GM19099 (cell line): ENCODE data around the gene NSUN7.

Experiments used
- POLR2A ChIP-seq: IDR thresholded peaks from 3 replicates; pipeline ENCODE4 v1.6.1; 2011; ENCODE audit warnings: low read depth; ENCODE audit not compliant: insufficient read length; ENCODE audit errors: extremely low read depth

The NSUN7 gene

DNA sequence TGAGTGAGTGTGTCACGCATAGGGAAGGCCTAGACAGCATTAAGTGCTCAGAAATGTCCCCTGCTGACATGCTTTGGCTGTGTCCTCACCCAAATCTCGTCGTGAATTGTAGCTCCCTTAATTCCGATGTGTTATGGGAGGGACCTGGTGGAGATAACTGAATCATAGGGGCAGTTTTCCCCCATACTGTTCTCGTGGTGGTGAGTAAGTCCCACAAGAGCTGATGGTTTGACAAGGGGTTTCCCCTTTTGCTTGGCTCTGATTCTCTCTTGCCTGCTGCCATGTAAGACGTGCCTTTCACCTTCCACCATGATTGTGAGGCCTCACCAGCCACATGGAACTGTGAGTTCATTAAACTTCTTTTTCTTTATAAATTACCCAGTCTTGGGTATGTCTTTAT, 78.0 kb downstream of the NSUN7 start:
- TF ChIP-seq POLR2A = no peak

DNA sequence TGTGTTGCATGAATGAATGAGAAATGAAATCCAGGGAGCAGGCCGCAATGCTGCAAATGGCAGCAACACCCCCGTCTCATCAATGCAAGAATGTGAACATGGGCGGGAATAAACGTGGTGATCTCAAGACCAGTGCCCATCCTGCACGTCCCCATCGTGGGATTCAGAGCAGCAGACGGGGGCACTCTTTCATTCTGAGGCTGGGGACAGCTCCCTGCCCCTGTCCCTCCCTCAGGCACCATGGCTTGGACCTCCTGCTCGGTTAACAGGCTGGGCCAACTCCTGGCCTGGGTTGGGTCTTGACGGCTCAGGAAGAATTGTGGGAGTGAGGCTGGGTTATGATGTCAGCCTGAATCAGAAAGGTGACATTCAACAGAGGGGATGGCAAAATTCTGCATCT, 78.9 kb downstream of the NSUN7 start:
- no peak for TF ChIP-seq POLR2A

DNA sequence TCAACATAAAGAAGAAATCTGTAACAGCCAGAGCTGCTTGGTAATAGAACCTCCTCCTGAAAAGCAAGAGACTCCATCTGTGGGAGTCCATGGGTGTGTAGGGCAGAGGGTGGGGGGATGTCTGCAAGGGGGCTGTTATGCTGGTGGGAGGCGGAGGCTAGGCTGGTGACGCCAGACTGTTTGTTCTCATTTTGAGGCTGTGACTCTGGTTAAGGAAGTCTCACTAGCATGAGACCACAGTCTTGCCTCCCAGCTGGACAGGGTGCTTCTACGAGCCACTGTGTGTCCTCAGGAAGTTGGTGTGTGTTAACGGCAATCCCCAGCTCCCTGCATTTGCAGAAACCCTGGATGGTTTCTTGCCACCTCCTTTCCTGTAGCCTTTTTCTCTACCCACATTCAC, 79.8 kb downstream of the NSUN7 start:
- TF ChIP-seq POLR2A = no peak

DNA sequence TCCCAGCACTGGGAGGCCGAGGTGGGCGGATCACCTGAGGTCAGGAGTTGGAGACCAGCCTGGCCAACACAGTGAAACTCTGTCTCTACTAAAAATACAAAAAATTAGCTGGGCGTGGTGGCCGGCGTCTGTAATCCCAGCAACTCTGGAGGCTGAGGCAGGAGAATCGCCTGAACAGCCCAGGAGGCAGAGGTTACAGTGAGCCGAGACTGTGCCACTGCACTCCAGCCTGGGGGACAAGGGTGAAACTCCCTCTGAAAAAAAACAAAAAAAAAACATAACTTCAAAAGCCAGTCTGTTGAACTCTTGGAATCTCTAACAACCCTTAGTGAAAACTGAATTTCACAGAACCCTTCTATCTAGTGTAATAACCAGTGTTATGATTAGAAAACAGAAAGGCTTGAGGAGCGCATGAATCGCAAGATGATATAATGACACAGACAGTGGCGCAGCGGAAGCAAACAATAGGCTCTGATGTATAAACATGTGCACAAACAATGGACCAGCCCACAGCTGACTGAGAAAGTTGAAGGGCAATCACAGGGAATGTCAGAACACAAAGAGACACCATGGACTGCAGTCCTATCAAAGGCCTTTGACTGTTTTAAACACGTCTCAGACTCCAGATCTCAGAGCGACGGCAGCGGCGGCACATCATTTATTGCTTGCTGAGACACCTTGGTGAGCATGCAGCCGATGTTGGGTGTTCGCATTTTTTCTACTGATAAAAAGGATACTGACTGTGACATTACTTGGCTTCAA, 81.6 kb downstream of the NSUN7 start:
- TF ChIP-seq POLR2A = no peak

DNA sequence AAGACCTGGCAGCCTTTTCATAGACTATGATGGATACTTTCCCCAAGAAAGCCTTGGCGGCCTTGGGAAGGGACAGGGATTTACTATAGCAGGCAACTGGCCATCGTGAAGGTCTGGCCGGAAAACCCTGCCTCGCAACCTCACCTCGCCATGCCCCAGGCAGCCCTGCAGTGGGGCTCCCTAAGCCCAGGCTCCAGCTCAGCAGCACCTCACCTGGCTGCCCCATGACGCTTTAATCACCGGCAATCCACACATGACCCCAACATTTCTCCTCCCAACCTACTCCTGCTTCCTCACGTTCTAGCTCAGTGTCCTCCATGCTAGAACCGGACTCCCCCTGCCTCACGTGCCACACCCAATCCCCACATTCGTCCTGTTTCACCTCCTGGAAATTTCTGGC, 82.4 kb downstream of the NSUN7 start:
- TF ChIP-seq POLR2A = no peak

DNA sequence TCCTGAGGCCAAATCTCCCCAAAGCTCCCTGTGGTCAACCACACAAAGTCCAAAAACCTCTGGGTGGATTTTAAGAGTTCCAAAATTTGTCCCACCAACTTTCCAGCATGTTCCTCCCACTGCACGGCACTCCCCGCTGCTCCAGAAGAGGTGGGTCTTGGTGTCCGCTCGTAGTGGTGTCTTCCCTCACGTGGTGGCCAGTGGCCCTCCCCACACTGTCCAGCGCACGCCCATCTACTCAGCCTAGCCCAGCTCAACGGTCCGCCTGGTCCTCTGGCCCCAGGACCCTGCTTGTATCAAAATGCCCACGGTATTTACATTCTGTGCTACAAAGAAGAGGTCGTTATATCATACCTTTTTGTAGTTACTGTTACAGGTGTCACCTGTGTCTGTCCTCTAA, 83.5 kb downstream of the NSUN7 start:
- no peak for TF ChIP-seq POLR2A

DNA sequence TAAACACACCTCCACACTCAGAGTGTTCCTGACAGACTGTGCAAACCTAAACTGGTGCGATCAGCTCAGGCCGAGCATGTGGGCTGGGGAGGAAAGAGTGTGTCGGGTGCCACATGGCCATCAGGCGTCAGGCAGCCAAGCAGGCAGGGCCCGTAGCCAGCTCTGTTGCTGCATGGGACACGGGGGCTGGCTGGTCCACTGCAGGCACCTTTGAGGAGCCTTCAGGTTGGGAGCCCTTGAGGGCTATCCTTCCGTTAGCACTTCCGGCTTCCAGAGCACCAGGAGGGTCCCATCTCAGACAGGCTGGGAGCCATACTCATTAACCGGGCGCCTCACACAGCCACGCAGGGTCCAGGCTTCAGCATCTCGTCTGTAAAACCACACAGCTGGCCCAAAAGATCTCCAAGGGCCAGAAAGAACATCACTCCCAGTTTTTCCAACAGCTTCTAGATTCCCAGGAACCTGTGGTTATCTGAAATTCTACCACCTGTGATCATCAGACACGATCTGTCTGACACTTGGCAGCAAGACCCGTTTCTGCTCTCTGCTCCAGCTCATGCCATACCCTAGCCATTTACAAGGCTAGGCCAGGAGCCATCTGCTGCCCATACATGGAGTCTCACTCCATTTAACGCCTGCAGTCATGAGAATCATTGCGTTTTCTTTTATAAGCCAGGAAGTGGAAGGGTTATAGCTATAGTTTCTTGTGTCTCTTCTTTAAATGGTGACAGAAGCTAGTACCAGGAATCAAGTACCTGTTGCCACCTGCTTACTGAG, 87.5 kb downstream of the NSUN7 start:
- no peak for TF ChIP-seq POLR2A

DNA sequence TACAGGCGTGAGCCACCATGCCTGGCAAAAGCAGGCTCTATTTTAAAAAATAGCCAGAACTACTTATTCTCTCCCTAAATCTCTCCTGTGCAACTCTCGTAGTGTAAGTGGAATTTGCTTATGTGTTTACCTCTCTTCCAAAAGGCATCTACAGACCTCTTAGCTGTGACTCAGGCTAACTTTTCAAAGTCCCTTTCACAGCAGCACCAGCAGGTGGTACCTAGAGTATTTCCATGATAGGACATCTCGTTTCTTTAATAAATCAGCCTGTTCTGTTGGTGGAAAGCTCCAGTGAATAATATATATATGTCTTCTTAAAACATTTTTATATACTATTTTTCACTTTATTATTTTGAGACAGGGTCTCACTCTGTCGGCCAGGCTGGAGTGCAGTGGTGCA, 89.0 kb downstream of the NSUN7 start:
- no peak for TF ChIP-seq POLR2A

DNA sequence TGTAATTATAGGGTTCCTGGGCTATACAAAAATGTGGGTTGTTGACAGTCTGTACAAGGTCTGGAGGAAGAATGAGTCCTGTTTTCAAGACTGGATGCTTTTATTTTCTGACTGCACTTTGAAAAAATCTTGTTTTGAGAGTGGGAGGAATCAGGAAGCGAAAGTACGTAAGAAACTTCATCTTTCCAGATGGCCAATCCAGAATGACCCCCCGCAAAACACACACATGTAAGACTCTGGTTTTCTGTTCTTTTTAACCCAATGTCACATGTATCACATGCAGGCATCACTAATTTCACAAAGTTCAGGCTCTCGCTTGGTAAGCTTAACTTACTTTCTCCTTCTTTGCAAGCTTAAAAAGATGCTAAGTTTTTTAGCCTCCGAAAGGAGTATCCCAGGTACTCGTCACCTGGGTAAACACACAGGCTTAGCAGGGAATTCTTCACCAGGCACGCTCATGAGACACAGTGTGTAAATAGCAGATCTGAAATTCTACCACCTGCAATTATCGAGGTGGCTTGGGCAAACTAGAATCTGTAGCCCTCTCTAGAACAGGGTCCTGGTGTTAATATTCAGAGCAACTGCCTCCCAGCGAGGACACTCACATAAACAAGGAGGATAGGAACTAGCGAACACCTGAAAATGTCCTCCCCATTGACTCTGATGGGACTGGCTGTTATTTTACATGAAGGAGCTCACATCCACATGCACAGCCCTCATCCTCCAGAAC, 90.7 kb downstream of the NSUN7 start:
- TF ChIP-seq POLR2A = no peak

DNA sequence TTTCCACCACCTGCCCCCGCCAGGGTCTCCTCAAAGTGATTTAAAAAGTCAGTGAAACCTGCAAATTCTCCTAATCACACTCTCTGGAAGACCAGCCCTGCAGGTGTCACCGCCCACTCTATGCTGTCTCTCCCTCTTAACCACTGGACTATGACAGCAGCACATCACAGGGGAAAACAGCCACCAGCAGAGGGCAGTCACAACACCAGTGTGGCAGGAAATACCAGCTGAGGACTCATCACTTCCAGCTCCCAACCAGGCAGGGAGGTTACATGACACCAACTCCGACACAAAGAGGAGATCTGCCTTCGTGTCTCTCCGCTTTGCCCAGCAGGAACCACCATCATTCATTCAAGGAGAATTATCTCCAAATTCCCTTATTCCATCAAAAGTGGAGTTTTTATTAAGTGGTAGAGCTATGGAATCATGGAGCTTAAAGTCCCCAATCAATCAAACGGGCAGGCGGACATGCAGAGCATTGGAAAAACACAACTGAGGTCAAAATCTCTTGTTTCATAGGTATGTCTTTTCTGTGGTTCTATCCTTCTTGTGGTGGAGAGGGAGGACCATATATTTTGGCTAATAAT, 91.3 kb downstream of the NSUN7 start:
- TF ChIP-seq POLR2A = no peak

DNA sequence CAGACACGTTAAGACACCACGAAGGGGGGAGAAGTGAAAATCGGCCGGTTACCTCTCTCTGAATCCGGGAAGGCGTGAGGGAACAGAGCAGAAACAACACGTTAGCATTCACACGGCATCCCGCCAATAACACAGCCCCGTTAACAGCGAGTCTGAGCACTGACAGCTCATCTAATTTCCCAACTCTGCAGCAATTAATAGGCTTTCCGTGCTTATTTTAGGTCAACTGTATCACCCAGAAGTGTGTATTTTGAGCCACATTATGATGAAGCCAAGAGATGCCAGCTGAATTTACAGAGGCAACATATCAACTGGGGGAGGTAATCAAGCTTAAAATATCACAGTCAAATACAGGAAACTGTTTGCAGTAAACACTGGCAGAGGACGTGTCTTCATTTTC, 92.6 kb downstream of the NSUN7 start:
- TF ChIP-seq POLR2A = no peak

DNA sequence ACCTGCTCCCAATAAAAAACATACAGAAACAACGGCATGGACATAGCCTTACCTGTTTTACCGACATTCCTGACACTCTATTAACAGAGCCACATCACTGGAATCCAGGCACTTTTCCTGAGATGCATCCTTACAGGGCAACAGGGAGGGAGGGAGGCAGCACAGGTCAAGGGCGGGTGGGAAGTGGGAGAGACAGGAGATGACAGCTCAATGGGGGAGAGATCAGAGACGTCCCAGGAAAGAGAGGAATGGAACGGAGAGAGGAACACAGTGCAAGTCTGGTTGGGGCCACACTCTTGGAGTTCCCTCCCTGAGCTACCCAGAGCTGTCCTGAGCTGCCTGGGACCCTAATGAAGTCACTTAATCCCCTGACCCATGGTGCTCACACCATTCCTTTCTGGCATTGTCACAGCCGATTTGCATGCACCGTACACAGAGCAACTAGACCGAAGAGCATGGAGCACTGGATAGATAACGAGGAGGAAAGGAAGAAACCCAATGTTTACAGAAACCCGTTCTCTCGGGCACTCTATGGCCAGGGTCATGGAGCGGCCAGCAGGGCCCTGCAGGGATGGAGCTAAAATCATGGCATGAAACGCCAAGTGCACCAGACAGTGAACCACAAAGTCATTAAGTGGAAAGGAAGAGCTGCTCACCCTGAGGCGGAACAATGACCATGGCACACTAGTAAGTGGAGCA, 93.1 kb downstream of the NSUN7 start:
- TF ChIP-seq POLR2A = no peak

DNA sequence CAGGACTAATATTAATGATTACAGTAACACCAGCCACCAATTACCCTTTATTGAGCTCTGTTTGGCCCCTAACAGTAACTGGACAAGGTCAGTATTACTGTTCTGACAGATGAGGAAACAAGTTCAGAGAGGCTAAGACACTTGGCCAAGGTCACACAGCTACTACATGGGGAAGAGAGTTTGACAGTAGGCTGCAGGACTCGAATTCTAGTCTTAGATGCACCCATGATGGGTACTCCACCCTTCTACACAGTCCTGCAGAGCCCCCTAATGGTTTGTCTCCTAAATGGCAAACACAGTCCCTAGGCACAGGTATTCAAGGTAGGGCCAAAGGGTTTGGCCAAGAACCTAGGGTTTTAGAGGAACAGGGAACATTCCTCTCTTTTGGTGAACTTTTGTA, 93.9 kb downstream of the NSUN7 start:
- no peak for TF ChIP-seq POLR2A

DNA sequence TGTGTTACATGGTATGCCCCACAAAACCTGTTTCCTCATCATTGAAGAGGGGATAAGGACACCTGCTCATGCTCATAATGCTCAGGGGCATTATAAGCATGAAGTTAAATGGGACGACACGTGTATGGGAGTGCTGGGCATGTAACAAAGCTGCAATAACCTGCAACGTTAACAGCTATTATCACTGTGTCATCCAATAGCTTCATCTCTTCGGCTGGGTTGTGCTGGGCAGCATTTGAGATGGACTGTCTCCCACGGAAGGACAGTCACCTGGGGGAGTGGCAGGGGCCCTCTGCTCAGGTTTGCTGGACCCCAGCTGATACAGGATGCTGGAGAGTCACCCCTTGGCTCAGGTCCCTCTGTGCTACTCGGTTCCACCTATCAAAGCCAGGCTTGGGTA, 94.5 kb downstream of the NSUN7 start:
- no peak for TF ChIP-seq POLR2A
